RCC 7860 (cell line): ENCODE results near the gene GNG7.
A peak's percentile ranks its signal among the peaks of the same experiment; 100 is the strongest.
"Not testable (repeated sequence)": the region's sequence is repeated elsewhere in the genome, so short reads cannot be mapped to it uniquely, and the experiment has no call there.

ENCODE experiments used
- DNase-seq: peaks from one replicate; pipeline ENCODE4 v3.0.0-alpha.2; 2015; ENCODE audit warnings: low spot score
- FAIRE-seq: peaks from 2 replicates; lab custom pipeline; 2012; peaks lifted over from hg19 to GRCh38; lab: Jason Lieb, UNC

GNG7 gene

DNA sequence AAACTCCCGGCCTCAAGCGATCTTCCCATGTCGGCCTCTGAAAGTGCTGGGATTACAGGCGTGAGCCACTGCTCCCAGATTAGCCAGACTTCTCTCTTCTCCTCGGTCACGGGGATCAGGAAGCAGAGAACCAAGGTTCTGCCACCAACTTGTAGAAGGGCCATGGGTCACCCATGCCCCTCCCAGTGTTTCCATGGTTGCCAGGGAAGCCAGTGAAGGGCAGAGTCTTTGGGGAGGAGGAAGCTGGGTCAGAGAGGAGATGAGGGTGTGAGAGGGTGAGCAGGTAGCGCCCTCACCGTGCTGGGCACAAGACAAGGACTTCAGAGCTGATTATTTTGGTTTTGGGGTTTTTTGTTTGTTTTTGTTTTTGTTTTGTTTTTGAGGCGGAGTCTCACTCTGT lies 77.1 kb downstream of the GNG7 start:
- no peak for FAIRE-seq
- DNase-seq, result no peak

DNA sequence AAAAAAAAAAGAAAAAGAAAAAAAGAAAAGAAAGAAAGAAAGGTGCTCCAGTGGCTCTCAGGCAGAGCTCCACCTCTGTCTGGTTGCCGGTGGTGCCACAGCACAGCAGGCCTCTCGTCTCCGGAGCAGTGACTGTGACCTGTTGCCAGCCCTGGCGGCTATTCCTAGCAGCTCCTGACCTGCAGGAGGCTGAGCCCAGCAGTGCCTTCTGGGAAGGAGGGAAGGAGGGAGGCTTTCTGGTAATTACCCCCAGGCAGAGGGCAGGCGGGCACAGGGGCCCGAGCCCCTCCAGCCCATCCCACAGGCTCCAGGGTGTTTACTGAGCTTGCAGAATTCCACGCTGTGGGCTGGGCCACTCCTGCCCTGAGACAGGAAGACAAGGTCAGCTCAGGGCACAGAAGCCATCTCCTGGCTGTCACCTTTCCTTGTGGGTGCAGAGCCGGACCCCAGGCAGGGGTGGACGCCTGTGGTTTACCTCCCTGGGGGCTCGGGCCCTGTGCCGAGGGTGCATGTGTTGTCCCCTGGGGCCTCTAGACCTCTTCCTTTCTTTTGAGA lies 77.9 kb downstream of the GNG7 start:
- DNase-seq, result peak; percentile 83
- peak; percentile 81 for FAIRE-seq

DNA sequence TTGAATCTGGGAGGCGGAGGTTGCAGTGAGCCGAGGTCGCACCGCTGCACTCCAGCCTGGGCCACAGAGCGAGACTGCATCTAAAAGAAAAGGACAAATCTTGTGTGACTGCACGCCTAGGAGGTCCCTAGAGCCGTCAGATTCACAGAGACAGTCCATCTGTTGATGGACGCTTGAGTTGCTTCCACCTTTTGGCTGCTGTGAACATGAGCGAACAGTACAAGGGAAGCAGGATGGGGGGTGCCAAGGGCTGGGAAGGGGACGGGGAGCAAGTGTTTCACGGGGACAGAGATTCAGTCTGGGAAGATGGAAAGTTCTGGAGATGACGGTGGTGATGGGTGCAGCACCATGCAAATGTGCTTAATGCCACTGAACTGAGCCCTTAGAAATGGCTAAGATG lies 78.7 kb downstream of the GNG7 start:
- FAIRE-seq, result no peak

DNA sequence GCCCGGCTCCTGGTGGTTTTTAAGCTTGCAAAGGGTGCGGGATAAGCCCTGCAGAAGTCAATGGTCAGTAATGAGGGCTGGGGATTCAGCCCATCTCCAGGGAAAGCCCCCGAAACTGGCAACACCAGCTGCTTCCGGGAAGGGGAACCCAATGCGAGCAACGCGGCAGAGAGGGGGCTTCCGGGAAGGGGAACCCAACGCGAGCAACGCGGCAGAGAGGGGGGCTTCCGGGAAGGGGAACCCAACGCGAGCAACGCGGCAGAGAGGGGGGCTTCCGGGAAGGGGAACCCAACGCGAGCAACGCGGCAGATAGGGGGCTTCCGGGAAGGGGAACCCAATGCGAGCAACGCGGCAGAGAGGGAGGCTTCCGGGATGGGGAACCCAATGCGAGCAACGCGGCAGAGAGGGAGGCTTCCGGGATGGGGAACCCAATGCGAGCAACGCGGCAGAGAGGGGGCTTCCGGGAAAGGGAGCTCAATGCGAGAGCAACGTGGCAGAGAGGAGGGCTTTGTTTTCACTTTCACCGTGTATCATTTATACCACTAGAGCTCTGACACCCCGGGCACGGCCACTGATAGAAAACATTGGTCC lies 80.0 kb downstream of the GNG7 start:
- FAIRE-seq, DNase-seq: not testable (repeated sequence)

More for the DNA sequence above, 78.7 kb downstream of the GNG7 start:
- DNase-seq, result no peak

DNA sequence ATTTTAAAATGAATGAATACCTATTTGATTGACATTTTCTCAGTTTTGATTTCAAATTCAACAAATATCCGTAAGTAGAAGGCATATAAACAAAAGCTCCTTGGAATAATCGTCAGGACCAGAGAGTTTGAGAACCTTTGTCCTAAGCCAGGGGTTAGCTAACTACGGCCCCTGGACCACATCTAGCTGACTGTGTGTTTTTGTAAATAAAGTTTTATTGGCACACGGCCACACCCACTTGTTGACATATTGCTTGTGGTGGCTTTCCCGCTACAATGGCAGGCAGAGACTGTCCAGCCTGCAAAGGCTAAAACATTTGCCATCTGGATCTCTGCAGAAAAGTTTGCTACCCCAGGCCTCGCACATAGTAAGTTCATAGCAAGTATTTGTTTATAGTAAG lies 83.4 kb downstream of the GNG7 start:
- DNase-seq, result no peak
- FAIRE-seq, result no peak

DNA sequence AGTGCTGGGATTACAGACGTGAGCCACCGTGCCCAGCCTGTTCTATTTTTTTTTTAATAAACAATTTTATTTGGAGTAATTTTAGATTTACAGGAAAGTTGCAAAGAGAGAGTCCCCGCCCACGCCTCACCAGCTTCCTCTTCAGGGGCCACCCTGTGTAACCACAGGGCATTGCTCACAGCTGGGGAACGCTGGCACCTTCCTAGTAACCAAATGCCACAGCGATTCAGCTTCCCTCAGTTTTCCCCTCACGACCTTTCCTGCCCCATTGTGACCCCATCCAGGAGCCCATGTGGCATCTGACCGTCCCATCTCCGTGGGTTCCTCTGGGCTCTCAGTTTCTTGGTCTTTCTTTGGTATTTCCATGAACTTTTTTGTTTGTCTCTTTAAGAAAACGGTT lies 83.9 kb downstream of the GNG7 start:
- DNase-seq, result peak; percentile 73

DNA sequence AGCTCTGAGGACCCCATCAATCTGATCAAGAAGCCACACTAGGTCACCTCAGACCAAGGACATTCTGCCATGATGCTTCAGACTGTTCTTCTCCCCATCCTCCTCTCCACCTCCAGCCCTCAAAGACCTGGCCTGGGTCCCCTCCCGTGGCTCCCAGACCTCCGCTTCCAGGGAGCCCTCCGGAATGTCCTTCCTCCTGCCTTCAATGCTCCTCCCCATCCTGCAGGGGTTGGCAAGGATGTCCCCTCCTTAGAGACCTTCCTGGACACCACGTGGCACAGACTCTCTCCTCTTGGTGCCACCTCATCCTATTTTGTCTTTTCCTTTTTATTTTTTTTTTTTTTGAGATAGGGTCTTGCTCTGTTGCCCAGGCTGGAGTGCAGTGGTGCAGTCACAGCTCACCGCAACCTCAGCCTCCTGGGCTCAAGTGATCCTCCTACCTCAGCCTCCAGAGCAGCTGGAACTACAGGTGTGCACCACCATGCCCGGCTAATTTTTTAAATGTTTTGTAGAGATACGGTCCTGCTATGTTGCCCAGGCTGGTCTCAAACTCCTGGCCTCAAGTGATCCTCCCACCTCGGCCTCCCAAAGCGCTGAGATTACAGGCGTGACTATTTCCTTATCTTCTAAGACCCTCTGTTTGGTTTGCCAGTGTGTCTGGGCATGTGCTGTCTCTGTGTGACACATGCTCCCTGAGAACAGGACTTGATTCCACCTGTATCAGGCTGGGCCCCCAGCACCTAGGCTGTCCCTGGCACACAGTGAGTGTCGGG lies 84.9 kb downstream of the GNG7 start:
- DNase-seq, result no peak
- no peak for FAIRE-seq

More for the DNA sequence above, 83.9 kb downstream of the GNG7 start:
- FAIRE-seq, result peak; percentile 82

DNA sequence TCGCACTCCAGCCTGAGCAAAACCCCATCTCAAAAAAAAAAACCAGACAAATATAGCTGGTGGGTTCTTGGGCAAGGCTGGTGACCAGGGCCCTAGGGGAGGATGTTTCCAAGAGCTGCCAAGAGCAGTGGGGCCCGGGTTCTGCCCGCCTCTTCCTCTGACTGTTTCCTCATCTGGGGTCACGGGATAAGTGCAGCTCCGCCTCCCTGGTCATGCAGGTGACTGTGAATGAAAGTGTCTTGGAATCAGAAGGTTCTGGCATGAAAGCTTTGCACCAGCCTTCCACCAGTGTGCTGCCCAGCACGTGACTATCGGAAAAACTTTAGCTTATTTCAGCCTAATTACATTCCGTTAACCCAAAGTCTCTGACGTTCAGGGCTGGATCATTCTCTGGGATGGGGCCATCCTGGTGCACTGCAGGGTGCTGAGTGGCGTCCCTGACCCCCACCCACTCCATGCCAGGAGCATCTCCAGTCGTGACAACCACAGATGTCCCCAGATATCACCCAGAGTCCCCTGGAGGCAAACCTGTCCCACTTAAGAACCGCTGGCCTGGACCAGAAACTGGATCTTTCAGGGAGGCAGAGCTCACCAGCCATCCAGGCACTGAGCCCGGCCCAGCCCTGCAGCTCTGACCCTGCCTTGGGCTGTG lies 85.6 kb downstream of the GNG7 start:
- DNase-seq (no peak), FAIRE-seq (no peak)

DNA sequence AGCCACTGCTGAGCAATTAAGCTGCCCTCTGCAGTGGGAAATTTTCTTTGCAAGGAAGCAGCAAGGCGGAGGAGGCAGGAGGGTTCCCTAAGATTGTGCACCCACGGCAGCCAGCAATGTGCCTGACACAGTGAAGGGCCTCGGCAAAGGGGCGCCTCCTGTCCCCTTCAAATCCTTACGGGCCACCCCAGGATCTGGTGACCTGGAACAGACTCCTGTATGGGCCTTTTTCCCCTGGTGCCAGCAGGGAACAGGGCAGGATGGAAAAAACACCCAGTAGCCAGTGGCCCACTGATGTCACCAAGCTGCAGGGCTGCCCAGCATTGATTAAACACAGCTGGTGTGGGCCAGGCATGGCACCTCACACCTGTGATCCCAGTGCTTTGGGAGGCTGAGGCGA lies 86.7 kb downstream of the GNG7 start:
- FAIRE-seq (no peak), DNase-seq (no peak)

DNA sequence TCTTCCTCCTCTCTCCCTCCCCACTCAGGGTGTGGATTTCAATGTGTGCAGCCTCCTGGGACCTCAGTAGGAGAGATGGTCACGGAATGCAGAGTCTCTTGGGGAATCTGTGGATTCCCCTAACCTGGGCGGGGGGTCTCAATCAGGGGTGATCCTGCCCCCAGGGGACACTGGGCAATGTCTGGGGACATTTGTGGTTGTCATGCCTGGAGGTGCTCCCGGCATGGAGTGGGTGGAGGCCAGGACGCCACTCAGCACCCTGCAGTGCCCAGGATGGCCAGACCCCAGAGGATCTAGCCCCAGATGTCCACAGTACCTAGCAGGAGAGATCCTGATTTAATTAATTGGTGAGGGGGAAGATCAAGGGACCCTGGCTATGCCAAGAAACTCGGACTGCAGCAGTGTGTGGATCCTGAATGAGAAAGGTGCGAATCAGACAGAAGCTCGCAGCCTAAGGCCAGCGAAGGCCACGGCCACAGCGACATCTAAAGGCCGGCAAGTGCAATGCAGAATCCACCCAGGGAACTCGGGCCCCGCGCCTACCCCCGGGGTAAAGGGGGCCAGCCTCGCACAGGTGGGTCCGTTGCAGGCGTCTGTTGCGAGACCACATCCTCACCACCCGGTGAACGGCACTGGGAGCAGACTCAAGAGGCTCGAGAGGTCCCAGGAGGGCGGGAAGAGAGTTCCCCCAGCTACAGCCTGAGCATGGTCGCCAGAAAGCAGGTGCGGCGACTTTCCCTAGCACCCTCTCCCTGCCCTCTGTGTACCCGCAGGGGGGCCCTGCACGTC lies 88.8 kb downstream of the GNG7 start:
- FAIRE-seq (no peak), DNase-seq (no peak)

DNA sequence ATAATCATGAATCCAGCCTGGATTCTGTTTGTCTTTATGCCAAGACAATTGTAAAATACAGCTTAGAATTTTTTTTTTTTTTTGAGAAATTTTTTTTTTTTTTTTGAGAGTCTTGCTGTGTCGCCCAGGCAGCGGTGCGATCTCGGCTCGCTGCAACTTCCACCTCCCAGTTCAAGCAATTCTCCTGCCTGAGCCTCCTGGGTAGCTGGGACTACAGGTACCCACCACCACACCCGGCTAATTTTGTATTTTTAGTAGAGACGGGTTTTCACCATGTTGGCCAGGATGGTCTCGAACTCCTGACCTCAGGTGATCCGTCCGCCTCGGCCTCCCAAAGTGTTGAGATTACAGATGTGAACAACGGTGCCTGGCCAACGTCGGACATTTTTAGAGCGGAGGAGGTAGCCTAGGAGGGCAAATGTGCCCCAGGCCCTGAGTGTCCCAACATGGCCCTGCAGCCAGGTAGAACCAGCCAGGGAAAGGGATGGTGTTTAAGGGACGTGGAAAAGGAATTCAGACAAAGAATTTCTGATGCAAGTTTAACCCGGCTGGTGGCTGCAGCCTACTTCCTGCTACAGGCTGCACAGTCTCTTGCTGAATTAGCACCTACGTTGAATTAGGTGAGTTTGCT lies 89.8 kb downstream of the GNG7 start:
- no peak for DNase-seq

DNA sequence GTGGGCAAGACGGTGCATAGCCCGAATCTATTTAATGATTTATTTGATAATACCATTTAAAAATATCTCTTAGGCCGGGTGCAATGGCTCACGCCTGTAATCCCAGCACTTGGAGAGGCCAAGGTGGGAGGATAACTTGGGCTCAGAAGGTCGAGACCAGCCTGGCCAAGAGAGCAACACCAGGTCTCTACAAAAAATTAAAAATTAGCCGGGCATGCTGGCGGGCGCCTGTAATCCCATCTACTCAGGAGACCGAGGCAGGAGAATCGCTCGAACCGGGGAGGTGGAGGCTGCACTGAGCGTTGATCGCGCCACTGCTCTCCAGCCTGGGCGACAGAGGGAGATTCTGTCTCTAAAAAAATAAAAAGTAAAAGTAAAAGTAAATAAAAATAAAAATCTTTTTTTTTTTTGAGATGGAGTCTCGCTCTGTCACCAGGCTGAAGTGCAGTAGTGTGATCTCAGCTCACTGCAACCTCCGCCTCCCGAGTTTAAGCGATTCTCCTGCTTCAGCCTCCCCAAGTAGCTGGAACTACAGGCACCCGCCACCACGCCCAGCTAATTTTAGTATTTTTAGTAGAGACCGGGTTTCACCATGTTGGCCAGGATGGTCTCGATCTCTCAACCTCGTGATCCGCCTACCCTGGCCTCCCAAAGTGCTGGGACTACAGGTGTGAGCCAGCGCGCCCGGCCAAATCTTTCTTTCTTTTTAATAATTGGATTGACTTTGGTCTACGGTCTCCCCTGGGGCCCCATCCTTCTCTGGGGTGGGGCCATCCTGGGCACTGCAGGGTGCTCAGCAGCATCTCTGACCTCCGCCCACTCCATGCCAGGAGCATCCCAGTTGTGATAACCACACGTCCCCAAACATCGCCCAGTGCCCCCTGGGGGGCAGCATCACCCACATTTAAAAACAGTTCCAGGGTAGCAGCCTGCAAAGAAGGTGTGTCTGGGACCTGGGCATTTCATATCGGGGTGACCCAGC lies 90.7 kb downstream of the GNG7 start:
- DNase-seq (no peak), FAIRE-seq (no peak)

More for the DNA sequence above, 89.8 kb downstream of the GNG7 start:
- FAIRE-seq, result no peak

DNA sequence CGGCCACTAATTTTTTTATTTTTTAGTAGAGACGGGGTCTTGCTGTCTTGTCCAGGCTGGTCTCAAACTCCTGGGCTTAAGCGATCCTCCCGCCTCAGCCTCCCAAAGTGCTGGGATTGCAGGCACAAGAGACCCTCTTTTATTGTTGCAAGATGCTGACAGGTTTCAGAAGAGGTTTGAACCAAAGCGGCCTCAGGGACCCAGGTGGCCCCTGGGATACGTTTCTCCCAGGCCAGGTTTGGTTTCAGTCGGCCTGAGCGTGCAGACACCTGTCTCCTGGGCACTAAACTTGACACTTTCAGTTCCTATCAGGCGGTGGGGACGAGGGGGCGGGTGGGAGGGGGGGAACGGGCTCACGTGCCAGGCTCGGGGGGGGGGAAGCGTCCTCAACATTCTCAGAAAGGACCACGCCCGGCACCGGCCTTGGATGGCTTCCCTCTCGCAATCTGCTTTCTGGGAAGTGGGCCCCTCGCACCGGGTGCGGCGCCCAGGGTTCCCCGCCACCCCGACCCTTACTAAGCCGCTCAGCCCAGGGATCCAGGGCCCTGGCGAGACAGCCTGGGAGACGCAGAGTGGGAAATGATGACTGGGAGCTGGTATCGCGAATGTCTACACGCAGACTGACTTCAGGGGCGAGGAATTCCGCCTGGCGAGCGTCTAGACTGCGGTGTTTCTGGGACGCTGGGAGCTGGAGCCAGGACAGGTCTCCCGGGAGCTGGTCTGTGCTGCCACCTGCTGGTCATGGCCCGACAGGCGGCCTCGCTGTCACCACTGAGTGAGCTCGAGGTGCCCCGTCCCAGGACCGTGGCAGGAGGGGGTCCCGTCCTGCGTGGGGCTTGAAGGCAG lies 91.6 kb downstream of the GNG7 start:
- DNase-seq (peak; percentile 93), FAIRE-seq (peak; percentile 71)

DNA sequence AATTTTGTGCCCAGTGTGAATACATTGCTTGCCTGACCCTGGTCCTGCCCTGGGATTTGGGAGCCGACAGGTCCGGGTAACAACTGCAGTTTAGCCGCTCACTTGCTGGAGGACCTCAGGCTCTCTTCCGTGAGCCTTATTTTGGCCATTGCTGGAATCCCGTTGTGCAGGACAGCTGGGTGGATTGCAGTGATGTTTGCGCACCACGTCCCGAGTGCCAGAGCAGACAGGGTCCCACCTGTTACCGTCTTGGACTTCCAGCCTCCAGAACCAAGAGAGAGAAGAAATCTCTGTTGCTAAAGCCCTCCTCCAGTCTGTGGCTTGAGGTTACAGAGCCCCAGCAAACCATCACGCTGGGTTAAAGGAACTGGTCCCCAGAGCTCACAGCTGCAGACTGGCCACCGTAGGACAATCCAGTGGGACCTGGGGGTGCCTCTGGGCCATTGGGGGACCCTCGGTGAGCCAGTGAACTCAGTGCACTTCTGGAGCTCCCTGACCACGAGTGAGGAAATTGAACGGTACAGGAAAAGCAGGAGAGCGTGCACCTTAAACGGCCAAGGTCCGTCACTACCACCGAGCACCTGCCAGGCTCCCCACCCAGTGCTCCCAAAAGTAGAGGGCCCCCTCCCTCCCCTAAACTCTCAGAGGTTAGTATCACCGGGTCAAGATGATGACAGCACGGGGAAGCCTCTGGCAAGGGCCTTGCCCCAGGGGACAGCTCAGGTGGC lies 92.9 kb downstream of the GNG7 start:
- FAIRE-seq, result no peak

DNA sequence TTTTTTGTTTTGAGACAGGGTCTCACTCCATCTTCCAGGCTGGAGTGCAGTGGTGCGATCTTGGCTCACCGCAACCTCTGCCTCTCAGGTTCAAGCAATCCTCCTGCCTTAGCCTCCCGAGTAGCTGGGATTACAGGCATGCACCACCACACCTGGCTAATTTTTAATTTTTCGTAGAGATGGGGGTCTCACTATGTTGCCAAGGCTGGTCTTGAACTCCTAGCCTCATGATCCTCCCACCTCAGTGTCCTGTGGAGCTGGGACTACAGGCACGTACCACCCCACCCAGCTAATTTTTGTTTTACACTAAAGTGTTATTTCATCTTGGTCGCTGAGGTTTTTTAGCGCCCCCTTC lies 93.5 kb downstream of the GNG7 start:
- DNase-seq, FAIRE-seq: not testable (repeated sequence)

More for the DNA sequence above, 92.9 kb downstream of the GNG7 start:
- no peak for DNase-seq

DNA sequence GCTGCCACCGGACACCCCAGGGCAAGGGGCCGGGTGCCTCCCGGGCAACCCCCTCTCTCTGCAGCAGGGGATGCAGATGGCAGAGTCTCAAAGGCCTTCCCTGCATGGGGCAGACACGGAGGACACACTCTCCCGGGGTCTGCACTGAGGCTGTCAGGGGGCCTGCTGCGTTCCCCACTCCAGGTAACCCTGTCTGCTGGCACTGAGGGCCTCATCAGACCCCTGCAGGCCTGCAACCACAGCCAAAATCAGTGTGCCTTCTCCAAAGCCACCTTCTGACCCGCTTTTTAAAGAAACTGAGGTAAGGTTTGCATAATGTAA lies 93.9 kb downstream of the GNG7 start:
- no peak for FAIRE-seq
- no peak for DNase-seq

DNA sequence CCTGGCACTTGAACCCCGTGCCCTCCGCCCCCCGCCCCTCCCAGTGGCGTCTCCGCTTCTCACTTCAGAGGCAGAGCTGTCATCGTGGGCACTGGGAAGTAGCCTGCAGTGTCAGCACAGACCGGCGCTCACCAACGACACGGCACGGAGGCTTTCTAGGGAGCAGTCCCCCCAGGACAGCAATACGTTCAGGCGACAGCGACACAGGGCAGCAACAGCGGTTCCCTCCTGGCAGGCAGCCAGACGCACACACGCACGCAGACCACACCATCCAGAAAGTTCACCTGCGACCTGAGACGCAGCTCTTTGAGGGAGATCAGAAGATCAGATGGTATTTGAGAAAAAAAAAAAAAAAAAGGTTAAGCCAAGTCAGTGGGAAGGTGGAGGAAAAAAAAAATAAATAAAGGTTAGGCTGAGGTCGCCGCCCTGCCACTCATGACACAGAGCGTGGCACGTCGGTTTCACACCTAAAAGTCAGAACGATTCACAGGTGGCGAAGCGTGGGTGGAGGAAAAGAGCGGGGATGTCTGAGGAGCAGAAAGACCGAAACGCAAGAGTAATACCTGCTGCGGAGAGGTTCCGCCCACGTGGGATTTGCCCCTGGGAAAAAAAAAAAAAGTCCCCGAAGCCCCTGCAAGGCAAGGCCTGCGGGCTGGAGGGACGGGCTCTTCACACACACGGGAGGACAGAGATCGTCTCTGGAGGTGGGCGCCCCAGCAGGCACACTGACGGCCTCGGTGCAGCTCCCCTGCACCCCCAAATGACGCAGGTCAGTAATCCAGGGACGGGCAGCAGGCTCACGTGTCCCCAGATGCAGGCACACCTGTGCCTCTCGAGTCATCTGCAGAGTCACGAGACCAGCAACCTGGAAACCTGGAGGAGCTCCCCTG lies 94.5 kb downstream of the GNG7 start:
- DNase-seq, result no peak
- no peak for FAIRE-seq
